Hepatocyte (in vitro differentiated cells): ENCODE data around the gene MRPL55.

Experiments
- EZH2 ChIP-seq: fragments of 200-600 bp; sonication (generic); IDR thresholded peaks from 2 replicates; pipeline ENCODE4 v1.6.1; 2016; ENCODE audit warnings: antibody characterized with exemption, mild to moderate bottlenecking, borderline replicate concordance
- EZH2phosphoT487 ChIP-seq: fragments of 200-600 bp; sonication (generic); IDR thresholded peaks from one replicate; pipeline ENCODE4 v1.6.1; 2018; ENCODE audit warnings: antibody characterized with exemption, mild to moderate bottlenecking, low read depth, moderate library complexity; ENCODE audit not compliant: unreplicated experiment, severe bottlenecking
- TF ChIP-seq, protein P1 (sequence below): fragments of 200-600 bp; sonication (generic); IDR thresholded peaks from 2 replicates; pipeline ENCODE4 v1.5.1; 2016; ENCODE audit warnings: antibody characterized with exemption, mild to moderate bottlenecking; ENCODE audit not compliant: poor library complexity

DNA sequence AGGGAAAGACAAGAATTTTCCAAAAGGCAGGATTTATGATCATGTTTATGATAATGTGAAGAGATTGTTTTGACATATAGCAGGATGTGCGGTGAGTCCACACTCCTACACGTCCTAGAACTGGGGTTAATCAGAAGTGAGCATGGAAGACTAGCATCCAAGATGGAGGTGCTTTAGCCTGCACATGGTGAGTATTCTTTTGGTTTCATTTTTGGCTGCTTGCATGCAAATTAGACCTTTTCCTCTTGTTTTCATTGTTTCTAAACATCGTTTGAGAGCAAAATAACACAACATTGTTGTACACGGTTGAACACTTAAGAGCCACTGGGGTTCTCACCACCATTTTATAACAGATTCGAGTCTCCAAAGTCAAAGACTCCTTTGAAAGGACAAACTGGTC lies 16.1 kb upstream of the MRPL55 start:
- TF ChIP-seq, protein P1, sequence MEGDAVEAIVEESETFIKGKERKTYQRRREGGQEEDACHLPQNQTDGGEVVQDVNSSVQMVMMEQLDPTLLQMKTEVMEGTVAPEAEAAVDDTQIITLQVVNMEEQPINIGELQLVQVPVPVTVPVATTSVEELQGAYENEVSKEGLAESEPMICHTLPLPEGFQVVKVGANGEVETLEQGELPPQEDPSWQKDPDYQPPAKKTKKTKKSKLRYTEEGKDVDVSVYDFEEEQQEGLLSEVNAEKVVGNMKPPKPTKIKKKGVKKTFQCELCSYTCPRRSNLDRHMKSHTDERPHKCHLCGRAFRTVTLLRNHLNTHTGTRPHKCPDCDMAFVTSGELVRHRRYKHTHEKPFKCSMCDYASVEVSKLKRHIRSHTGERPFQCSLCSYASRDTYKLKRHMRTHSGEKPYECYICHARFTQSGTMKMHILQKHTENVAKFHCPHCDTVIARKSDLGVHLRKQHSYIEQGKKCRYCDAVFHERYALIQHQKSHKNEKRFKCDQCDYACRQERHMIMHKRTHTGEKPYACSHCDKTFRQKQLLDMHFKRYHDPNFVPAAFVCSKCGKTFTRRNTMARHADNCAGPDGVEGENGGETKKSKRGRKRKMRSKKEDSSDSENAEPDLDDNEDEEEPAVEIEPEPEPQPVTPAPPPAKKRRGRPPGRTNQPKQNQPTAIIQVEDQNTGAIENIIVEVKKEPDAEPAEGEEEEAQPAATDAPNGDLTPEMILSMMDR, result no peak
- no peak for TF ChIP-seq EZH2
- TF ChIP-seq EZH2phosphoT487, result no peak
